ENCODE data around the gene LCN6.
"Not testable (repeated sequence)": the region's sequence is repeated elsewhere in the genome, so short reads cannot be mapped to it uniquely, and the experiment has no call there.

LCN6 gene

GRCh38 chr9:136710543-136710942, 37.8 kb downstream of the LCN6 start:
- H3K36me3 ChIP-seq, result no peaks in the 10 kb centered on the region
- no peak for TF ChIP-seq CTCF (IDR thresholded peaks at IDR 0.05)
- H3K9me3 ChIP-seq, result no peaks in the 10 kb centered on the region
- no peak overlapping the region for H3K4me3 ChIP-seq (ENCODE audit: low read depth in 1 of 2, low read length in 1 of 2)
- peaks cover 52% of the 10 kb centered on the region for H3K27me3 ChIP-seq
- H3K27ac ChIP-seq, result no peak overlapping the region
- H3K4me1 ChIP-seq (ENCODE audit: control insufficient read depth in 1 of 2, insufficient read depth in 1 of 2, low read depth in 1 of 2, low read length in 1 of 2), result peaks cover 33 to 35% of the 10 kb centered on the region in 2 experiments

GRCh38 chr9:136709454-136710109, 38.7 kb downstream of the LCN6 start:
- TF ChIP-seq CTCF (IDR thresholded peaks at IDR 0.05), result no peak
- Histone ChIP-seq H3K9me3 (no peaks in the 10 kb centered on the region), H3K27ac (no peak overlapping the region), H3K36me3 (no peaks in the 10 kb centered on the region), H3K4me1 (ENCODE audit: control insufficient read depth in 1 of 2, insufficient read depth in 1 of 2, low read depth in 1 of 2, low read length in 1 of 2) (peaks cover 35 to 36% of the 10 kb centered on the region in 2 experiments), H3K4me3 (ENCODE audit: low read depth in 1 of 2, low read length in 1 of 2) (no peak overlapping the region), H3K27me3 (peaks cover 45% of the 10 kb centered on the region)

- no peak overlapping the region for H3K4me3 ChIP-seq (ENCODE audit: low read depth in 1 of 2, low read length in 1 of 2)
- TF ChIP-seq CTCF (IDR thresholded peaks at IDR 0.05), result no peak
- no peaks in the 10 kb centered on the region for H3K36me3 ChIP-seq
- no peak overlapping the region for H3K27ac ChIP-seq
- H3K4me1 ChIP-seq (ENCODE audit: control insufficient read depth in 1 of 2, insufficient read depth in 1 of 2, low read depth in 1 of 2, low read length in 1 of 2), result peaks cover 31 to 36% of the 10 kb centered on the region in 2 experiments
- no peaks in the 10 kb centered on the region for H3K9me3 ChIP-seq
- H3K27me3 ChIP-seq, result peaks cover 29% of the 10 kb centered on the region
Measured at GRCh38 chr9:136707849-136708517, 40.3 kb downstream of the LCN6 start.

GRCh38 chr9:136707011-136707410, 41.3 kb downstream of the LCN6 start:
- no peak for TF ChIP-seq CTCF (IDR thresholded peaks at IDR 0.05)
- Histone ChIP-seq H3K27me3 (peaks cover 20% of the 10 kb centered on the region), H3K36me3 (no peaks in the 10 kb centered on the region), H3K9me3 (no peaks in the 10 kb centered on the region), H3K27ac (no peak overlapping the region), H3K4me3 (ENCODE audit: low read depth in 1 of 2, low read length in 1 of 2) (no peak overlapping the region), H3K4me1 (ENCODE audit: control insufficient read depth in 1 of 2, insufficient read depth in 1 of 2, low read depth in 1 of 2, low read length in 1 of 2) (peaks cover 26 to 34% of the 10 kb centered on the region in 2 experiments)

- peaks cover 35 to 41% of the 10 kb centered on the region in 2 experiments for H3K4me1 ChIP-seq (ENCODE audit: control insufficient read depth in 1 of 2, insufficient read depth in 1 of 2, low read depth in 1 of 2, low read length in 1 of 2)
- H3K36me3 ChIP-seq, result no peaks in the 10 kb centered on the region
- no peaks in the 10 kb centered on the region for H3K9me3 ChIP-seq
- no peak overlapping the region for H3K4me3 ChIP-seq (ENCODE audit: low read depth in 1 of 2, low read length in 1 of 2)
- TF ChIP-seq CTCF (IDR thresholded peaks at IDR 0.05), result no peak
- H3K27ac ChIP-seq, result no peak overlapping the region
- peaks cover 15% of the 10 kb centered on the region for H3K27me3 ChIP-seq
Measured at GRCh38 chr9:136705564-136705963, 42.8 kb downstream of the LCN6 start.

- H3K9me3 ChIP-seq, H3K27me3 ChIP-seq: not testable (repeated sequence)
- H3K4me1 ChIP-seq (ENCODE audit: control insufficient read depth in 1 of 2, insufficient read depth in 1 of 2, low read depth in 1 of 2, low read length in 1 of 2), result peaks cover 43 to 49% of the 10 kb centered on the region in 2 experiments
Measured at GRCh38 chr9:136704741-136705140, 43.6 kb downstream of the LCN6 start.

More at GRCh38 chr9:136704741-136705140, 43.6 kb downstream of the LCN6 start:
- H3K27ac ChIP-seq; H3K4me3 ChIP-seq (ENCODE audit: low read depth in 1 of 2, low read length in 1 of 2); H3K36me3 ChIP-seq: not testable (repeated sequence)

Data from neutrophil (primary cell).